SK-N-SH (cell line): ENCODE results near the gene PTPRG. TPM values are rescaled to one million over a fixed set of nuclear protein-coding genes. Genes with fewer than 3 reads are reported as not detected.

Experiments used
- CTCF ChIA-PET: fragments of 300-600, 350-600 bp; formaldehyde crosslinking; extraction: SDS; loops from one replicate; lab custom pipeline; 2021; lab: Yijun Ruan, JAX
- POLR2A ChIA-PET: fragments of 350-600 bp; sonication (Branson Sonifier 250); formaldehyde crosslinking; extraction: SDS; loops from one replicate; lab custom pipeline; 2020; ENCODE audit warnings: antibody characterized with exemption, inconsistent platforms; lab: Yijun Ruan, JAX
- DNase-seq: peaks from one replicate; pipeline ENCODE4 v3.0.0; 2012
- H2AFZ ChIP-seq: fragments of 200-600 bp; sonication (generic); 2 replicates; pipeline ENCODE4 v1.8.1; 2016; ENCODE audit warnings: antibody characterized with exemption, mild to moderate bottlenecking, low read depth
- H3F3A ChIP-seq: fragments of 200-600 bp; sonication (generic); replicated peaks from 2 replicates; pipeline ENCODE3; 2016; ENCODE audit warnings: antibody characterized with exemption, mild to moderate bottlenecking; ENCODE audit not compliant: insufficient read depth
- H3K27ac ChIP-seq, 2 experiments: fragments of 200-500 bp in 1 of 2; fragments of 200-600 bp in 1 of 2; sonication (Bioruptor generic) in 1 of 2; sonication (generic), shearing (Covaris generic) in 1 of 2; 2 replicates each; pipeline versions ENCODE4 v1.5.1 to v1.6.1; 2014 to 2016; ENCODE audit warnings: low read depth in 2 of 2, inconsistent platforms in 1 of 2, low read length in 1 of 2, mild to moderate bottlenecking in 1 of 2, mixed read lengths in 1 of 2
- H3K27me3 ChIP-seq: fragments of 200-600 bp; sonication (generic), shearing (Covaris generic); 2 replicates; pipeline ENCODE4 v1.6.1; 2016; ENCODE audit warnings: mixed run types; ENCODE audit not compliant: insufficient read depth
- H3K36me3 ChIP-seq, 2 experiments: fragments of 200-500 bp in 1 of 2; fragments of 200-600 bp in 1 of 2; sonication (Bioruptor generic) in 1 of 2; sonication (generic) in 1 of 2; replicated peaks in 1 of 2; 2 replicates each; pipeline versions ENCODE3 to v1.5.1; 2014 to 2016; ENCODE audit warnings: low read length in 1 of 2, mild to moderate bottlenecking in 1 of 2; ENCODE audit not compliant: insufficient read depth in 2 of 2, control insufficient read depth in 1 of 2
- H3K4me1 ChIP-seq, 2 experiments: fragments of 200-500 bp in 1 of 2; fragments of 200-600 bp in 1 of 2; sonication (Bioruptor generic) in 1 of 2; sonication (generic), shearing (Covaris generic) in 1 of 2; 2 replicates each; pipeline versions ENCODE4 v1.5.1 to v1.6.1; 2014 to 2016; ENCODE audit warnings: low read depth in 1 of 2, low read length in 1 of 2, mixed run types in 1 of 2; ENCODE audit not compliant: insufficient read depth in 2 of 2, control insufficient read depth in 1 of 2
- H3K4me2 ChIP-seq: fragments of 200-600 bp; sonication (generic), shearing (Covaris generic); 2 replicates; pipeline ENCODE4 v1.6.1; 2017; ENCODE audit warnings: mixed run types
- H3K4me3 ChIP-seq, 2 experiments: fragments of 200-500 bp in 1 of 2; fragments of 200-600 bp in 1 of 2; sonication (Bioruptor generic) in 1 of 2; sonication (generic), shearing (Covaris generic) in 1 of 2; 2 replicates each; pipeline versions ENCODE4 v1.5.1 to v1.8.1; 2014 to 2016; ENCODE audit warnings: low read depth in 2 of 2, inconsistent platforms in 1 of 2, low read length in 1 of 2, mild to moderate bottlenecking in 1 of 2, mixed read lengths in 1 of 2, moderate library complexity in 1 of 2
- H3K79me2 ChIP-seq: fragments of 200-600 bp; sonication (generic); 2 replicates; pipeline ENCODE4 v1.8.1; 2017; ENCODE audit warnings: mild to moderate bottlenecking; ENCODE audit not compliant: insufficient read depth
- H3K9ac ChIP-seq: fragments of 200-600 bp; sonication (generic); 2 replicates; pipeline ENCODE4 v1.6.1; 2017; ENCODE audit warnings: mixed run types
- H3K9me2 ChIP-seq: fragments of 200-600 bp; sonication (generic); 2 replicates; pipeline ENCODE4 v1.6.1; 2017; ENCODE audit warnings: mixed run types
- H3K9me3 ChIP-seq: fragments of 200-600 bp; sonication (generic); 2 replicates; pipeline ENCODE4 v1.6.1; 2017; ENCODE audit warnings: mixed run types, mild to moderate bottlenecking, moderate library complexity
- H4K20me1 ChIP-seq: fragments of 200-600 bp; sonication (generic); 2 replicates; pipeline ENCODE4 v1.6.1; 2017; ENCODE audit warnings: mild to moderate bottlenecking, mixed run types; ENCODE audit not compliant: insufficient read depth
- ELF1 ChIP-seq: IDR thresholded peaks from 2 replicates; pipeline ENCODE4 v1.4.0; 2012
- EZH2phosphoT487 ChIP-seq: fragments of 200-600 bp; sonication (generic); IDR thresholded peaks from 2 replicates; pipeline ENCODE4 v1.6.1; 2017; ENCODE audit warnings: low read depth, mixed run types, mild to moderate bottlenecking, antibody characterized with exemption, moderate library complexity, borderline replicate concordance
- FOXM1 ChIP-seq: IDR thresholded peaks from 2 replicates; pipeline ENCODE4 v1.4.0; 2012; ENCODE audit warnings: low read depth, mild to moderate bottlenecking
- GATA2 ChIP-seq: sonication (generic); formaldehyde crosslinking; IDR thresholded peaks from 2 replicates; pipeline ENCODE4 v1.5.0; 2020; ENCODE audit warnings: mild to moderate bottlenecking, missing genetic modification reagents
- IRF3 ChIP-seq: fragments of 150-350 bp; IDR thresholded peaks from 2 replicates; pipeline ENCODE4 v1.6.1; 2016; ENCODE audit warnings: mild to moderate bottlenecking, low read depth, low read length
- JUND ChIP-seq: IDR thresholded peaks from 2 replicates; pipeline ENCODE4 v1.4.0; 2012
- NRF1 ChIP-seq: IDR thresholded peaks from 2 replicates; pipeline ENCODE4 v1.6.1; 2012; ENCODE audit warnings: low read depth, mild to moderate bottlenecking, low read length
- POLR2AphosphoS5 ChIP-seq: IDR thresholded peaks from 2 replicates; pipeline ENCODE4 v1.6.1; 2012; ENCODE audit warnings: low read depth, low read length
- RAD21 ChIP-seq: IDR thresholded peaks from 2 replicates; pipeline ENCODE4 v1.6.1; 2012; ENCODE audit warnings: mild to moderate bottlenecking, low read length
- RCOR1 ChIP-seq: fragments of 150-350 bp; IDR thresholded peaks from 2 replicates; pipeline ENCODE4 v1.6.1; 2017; ENCODE audit warnings: antibody characterized with exemption, low read length
- REST ChIP-seq: IDR thresholded peaks from 2 replicates; pipeline ENCODE4 v1.6.1; 2012; ENCODE audit warnings: mild to moderate bottlenecking, low read depth, low read length, moderate library complexity
- SIN3A ChIP-seq: IDR thresholded peaks from 2 replicates; pipeline ENCODE4 v1.6.1; 2012; ENCODE audit warnings: low read depth, mild to moderate bottlenecking, low read length, moderate library complexity, borderline replicate concordance
- TCF12 ChIP-seq: IDR thresholded peaks from 2 replicates; pipeline ENCODE4 v1.4.0; 2012
- TEAD4 ChIP-seq: IDR thresholded peaks from 2 replicates; pipeline ENCODE4 v1.4.0; 2012; ENCODE audit warnings: mild to moderate bottlenecking, borderline replicate concordance; ENCODE audit not compliant: insufficient read depth
- USF1 ChIP-seq: IDR thresholded peaks from 2 replicates; pipeline ENCODE4 v1.4.0; 2012; ENCODE audit warnings: low read depth, borderline replicate concordance
- USF2 ChIP-seq: fragments of 150-350 bp; IDR thresholded peaks from 2 replicates; pipeline ENCODE4 v1.6.1; 2017; ENCODE audit warnings: antibody characterized with exemption, low read length, low read depth, borderline replicate concordance
- WGBS: methylation state at CpG from one replicate; pipeline ENCODE4 v1.1.6; 2017; ENCODE audit warnings: low lambda C conversion rate; 5-methylcytosine and 5-hydroxymethylcytosine counted together
- polyA plus RNA-seq, 3 experiments: library from polyadenylated mRNA; depleted of rRNA; stranded (reverse); fragments of >200 nt; gene quantifications; 2 replicates each; pipeline ENCODE4 v1.2.3, GENCODE V29; 2012
- TF ChIP-seq, protein P1 (sequence below): IDR thresholded peaks from 2 replicates; pipeline ENCODE4 v1.4.0; 2012; ENCODE audit warnings: low read depth

PTPRG gene
- polyA plus RNA-seq, 1 of the 3 experiments (the other 2 are of a cell fraction), result 14.1 TPM

DNA sequence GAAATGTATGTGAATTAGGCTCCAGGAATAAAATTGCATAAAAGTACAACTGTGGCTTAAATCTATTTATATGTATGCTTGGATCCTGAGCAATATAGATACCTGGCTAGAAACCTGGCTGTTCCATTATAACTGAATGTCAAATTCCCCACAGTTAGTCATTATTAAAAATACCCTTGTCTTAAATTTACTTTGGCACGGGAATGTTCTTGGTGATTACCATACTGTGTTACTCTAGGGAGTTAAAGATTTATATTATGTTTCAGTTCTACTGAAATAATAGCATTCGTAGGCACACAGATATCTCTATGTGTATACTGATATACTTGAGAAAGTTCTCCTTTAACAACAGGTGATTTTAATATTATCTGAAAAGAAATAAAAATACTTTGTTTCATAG is 394.1 kb downstream of the PTPRG start:
- no peaks in the 10 kb centered on the region for H3K27me3 ChIP-seq
- peaks cover 13% of the 10 kb centered on the region for H3F3A ChIP-seq
- WGBS, result 78% methylated on average over 2 of the region's 2 CpGs
- H3K9me2 ChIP-seq, result no peaks in the 10 kb centered on the region
- H3K27ac ChIP-seq, result peak overlapping the region in 1 of 2 experiments; percentile 70; a peak in 2 of 4 replicates
- no peak overlapping the region for H2AFZ ChIP-seq
- no peaks in the 10 kb centered on the region for H3K36me3 ChIP-seq
- TF ChIP-seq, protein P1, sequence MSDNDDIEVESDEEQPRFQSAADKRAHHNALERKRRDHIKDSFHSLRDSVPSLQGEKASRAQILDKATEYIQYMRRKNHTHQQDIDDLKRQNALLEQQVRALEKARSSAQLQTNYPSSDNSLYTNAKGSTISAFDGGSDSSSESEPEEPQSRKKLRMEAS, result no peak
- TF ChIP-seq POLR2AphosphoS5 (no peak), GATA2 (CRISPR knock-in tag) (no peak), USF2 (no peak), RCOR1 (no peak), NRF1 (no peak), ELF1 (no peak), SIN3A (no peak), EZH2phosphoT487 (no peak), REST (no peak), IRF3 (no peak), RAD21 (no peak), JUND (no peak), TEAD4 (no peak), FOXM1 (no peak), TCF12 (no peak), USF1 (no peak)
- TF ChIP-seq, all 33 proteins: peak for 0
- POLR2A ChIA-PET, result no interaction called here
- H3K9ac ChIP-seq, result no peak overlapping the region
- CTCF ChIA-PET, result no interaction called here
- no peak for DNase-seq
- no peaks in the 10 kb centered on the region for H4K20me1 ChIP-seq
- H3K4me1 ChIP-seq, result peaks cover 9 to 10% of the 10 kb centered on the region in 2 experiments; a peak in 3 of 4 replicates
- no peak overlapping the region for H3K4me2 ChIP-seq
- no peak overlapping the region for H3K4me3 ChIP-seq
- peaks cover 9% of the 10 kb centered on the region for H3K79me2 ChIP-seq
- no peaks in the 10 kb centered on the region for H3K9me3 ChIP-seq
